ENCODE measurements around the gene ADGRD1.

ADGRD1 gene

DNA sequence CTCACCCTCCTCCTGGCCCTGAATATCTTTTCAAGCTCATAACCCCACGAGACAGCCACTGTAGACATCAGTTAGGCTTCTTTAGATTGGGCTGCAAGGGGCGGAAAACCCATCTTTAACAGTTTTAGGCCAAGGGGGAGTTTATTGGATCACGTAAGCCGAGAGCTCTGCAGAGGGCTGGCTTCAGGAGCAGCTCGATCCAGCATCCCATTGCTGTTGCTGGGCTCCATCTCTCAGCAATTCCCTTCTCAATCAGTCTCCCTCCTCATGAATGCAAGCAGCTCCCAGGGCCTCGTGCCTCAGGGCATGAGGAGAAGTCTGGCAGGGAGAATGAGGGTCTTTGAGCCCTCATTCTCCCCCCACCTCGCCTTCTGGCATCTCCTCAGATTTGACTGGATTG, 59.4 kb downstream of the ADGRD1 start:
- no peaks in the 10 kb centered on the region for H3K27me3 ChIP-seq (ENCODE audit: insufficient read depth, poor library complexity, severe bottlenecking)
- no peak overlapping the region for H3K27ac ChIP-seq (replicated peaks)
- TF ChIP-seq POLR2AphosphoS5 (IDR thresholded peaks at IDR 0.05; ENCODE audit: low read depth) (no peak), SPI1 (IDR thresholded peaks at IDR 0.05; ENCODE audit: borderline replicate concordance, low read depth) (no peak), REST (IDR thresholded peaks at IDR 0.05; ENCODE audit: insufficient replicate concordance, low read depth) (no peak), CTCF (IDR thresholded peaks at IDR 0.05; ENCODE audit: insufficient read depth, low read length) (no peak), GABPA (IDR thresholded peaks at IDR 0.05; ENCODE audit: low read depth) (no peak)
- no peak overlapping the region for H3K4me3 ChIP-seq (replicated peaks; ENCODE audit: insufficient read depth, low read length)
- no peak for DNase-seq (ENCODE audit: low read depth in 1 of 2, low spot score in 1 of 2)

DNA sequence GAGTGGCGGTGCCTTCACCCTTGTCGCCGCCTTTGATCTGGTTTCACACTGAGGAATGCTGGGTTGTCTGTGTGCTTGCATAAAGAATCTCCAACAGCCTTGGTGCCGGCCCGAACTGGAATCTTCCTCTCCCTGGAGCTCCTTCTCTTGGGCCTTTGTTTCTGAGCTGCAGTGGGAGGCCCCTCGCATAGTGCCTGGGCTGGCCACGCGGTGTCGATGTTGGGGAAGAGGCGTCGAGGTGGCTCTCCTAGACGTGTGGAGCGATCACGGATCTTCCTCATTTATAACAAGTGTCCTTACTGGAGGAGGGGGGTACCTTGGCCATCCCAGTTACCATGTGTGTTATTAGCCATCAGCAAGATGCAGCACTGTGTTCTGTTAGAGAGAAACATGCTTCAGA, 60.6 kb downstream of the ADGRD1 start:
- H3K27ac ChIP-seq (replicated peaks): no peak overlapping the region
- no peak for TF ChIP-seq GABPA (IDR thresholded peaks at IDR 0.05; ENCODE audit: low read depth)
- no peak for TF ChIP-seq SPI1 (IDR thresholded peaks at IDR 0.05; ENCODE audit: borderline replicate concordance, low read depth)
- no peak for TF ChIP-seq CTCF (IDR thresholded peaks at IDR 0.05; ENCODE audit: insufficient read depth, low read length)
- no peak for TF ChIP-seq POLR2AphosphoS5 (IDR thresholded peaks at IDR 0.05; ENCODE audit: low read depth)
- no peak for TF ChIP-seq REST (IDR thresholded peaks at IDR 0.05; ENCODE audit: insufficient replicate concordance, low read depth)
- no peak for DNase-seq (ENCODE audit: low read depth in 1 of 2, low spot score in 1 of 2)
- H3K27me3 ChIP-seq (ENCODE audit: insufficient read depth, poor library complexity, severe bottlenecking): no peaks in the 10 kb centered on the region
- H3K4me3 ChIP-seq (replicated peaks; ENCODE audit: insufficient read depth, low read length): no peak overlapping the region

GRCh38 chr12:131015581-131016337, 62.1 kb downstream of the ADGRD1 start:
- H3K27ac ChIP-seq (replicated peaks): no peak overlapping the region
- DNase-seq (ENCODE audit: low read depth in 1 of 2, low spot score in 1 of 2): no peak
- H3K27me3 ChIP-seq (ENCODE audit: insufficient read depth, poor library complexity, severe bottlenecking): no peaks in the 10 kb centered on the region
- no peak for TF ChIP-seq GABPA (IDR thresholded peaks at IDR 0.05; ENCODE audit: low read depth)
- no peak for TF ChIP-seq CTCF (IDR thresholded peaks at IDR 0.05; ENCODE audit: insufficient read depth, low read length)
- TF ChIP-seq REST (IDR thresholded peaks at IDR 0.05; ENCODE audit: insufficient replicate concordance, low read depth): no peak
- TF ChIP-seq SPI1 (IDR thresholded peaks at IDR 0.05; ENCODE audit: borderline replicate concordance, low read depth): no peak
- no peak for TF ChIP-seq POLR2AphosphoS5 (IDR thresholded peaks at IDR 0.05; ENCODE audit: low read depth)
- H3K4me3 ChIP-seq (replicated peaks; ENCODE audit: insufficient read depth, low read length): no peak overlapping the region
